Cardiac atrium fibroblast (primary cell): ENCODE data around the gene PSMC5. TPM values are rescaled to one million over a fixed set of nuclear protein-coding genes. Genes with fewer than 3 reads are reported as not detected.

Source experiments
- total RNA-seq: library from RNA; depleted of rRNA; stranded (reverse); fragments of >200 nt; gene quantifications from 2 replicates; pipeline ENCODE4 v1.2.3, GENCODE V29; 2015

Gene PSMC5
- 50.9 and 65.0 TPM in 2 replicates for total RNA-seq

GRCh38 chr17:63827002-63827800 lies at the start of gene PSMC5, which contains the start of gene FTSJ3:
PSMC5 (plus strand) TSS chr17:63827431; CDS start chr17:63827491, 60 bp downstream.
FTSJ3 (minus strand) TSS chr17:63827663; CDS start chr17:63826902, 761 bp downstream.

GRCh38 chr17:63842540-63843386 lies 15.5 kb downstream of the PSMC5 start, which contains the start of gene SMARCD2:
SMARCD2 (minus strand) TSS chr17:63842685; CDS start chr17:63842674, 11 bp downstream.

GRCh38 chr17:63873577-63873976 lies 46.3 kb downstream of the PSMC5 start, which contains the start of gene CSH2:
CSH2 (minus strand) TSS chr17:63873677; CDS start chr17:63873614, 63 bp downstream.

Other genes with a start within 250 kb of the PSMC5 start
- gene TACO1, start 226.5 kb upstream of the PSMC5 start, total RNA-seq, result 11.0 and 13.0 TPM in 2 replicates
- 19.9 and 23.3 TPM in 2 replicates for gene MAP3K3, start 205.0 kb upstream of the PSMC5 start, total RNA-seq
- 9.7 and 27.4 TPM in 2 replicates for gene LIMD2, start 127.3 kb upstream of the PSMC5 start, total RNA-seq
- gene STRADA, start 85.6 kb upstream of the PSMC5 start, total RNA-seq, result 15.9 and 20.9 TPM in 2 replicates
- 31.4 and 45.4 TPM in 2 replicates for gene CCDC47, start 53.8 kb upstream of the PSMC5 start, total RNA-seq
- 23.5 and 37.4 TPM in 2 replicates for gene DDX42, start 53.3 kb upstream of the PSMC5 start, total RNA-seq
- 22.7 and 39.5 TPM in 2 replicates for gene FTSJ3, start 232 bp downstream of the PSMC5 start, total RNA-seq
- gene SMARCD2, start 15.3 kb downstream of the PSMC5 start, total RNA-seq, result 124 and 126 TPM in 2 replicates
- not detected in 2 replicates for gene CSH2, start 46.2 kb downstream of the PSMC5 start, total RNA-seq
- not detected in 2 replicates for gene GH2, start 54.5 kb downstream of the PSMC5 start, total RNA-seq
- not detected in 2 replicates for gene CSH1, start 69.1 kb downstream of the PSMC5 start, total RNA-seq
- gene CSHL1, start 83.8 kb downstream of the PSMC5 start, total RNA-seq, result not detected in 2 replicates
- not detected in 2 replicates for gene GH1, start 91.4 kb downstream of the PSMC5 start, total RNA-seq
- not detected in 2 replicates for gene CD79B, start 104.9 kb downstream of the PSMC5 start, total RNA-seq
- under 0.01 TPM in 1 of 2 replicates, not detected in the other for gene SCN4A, start 145.5 kb downstream of the PSMC5 start, total RNA-seq
- 0.16 and 0.18 TPM in 2 replicates for gene PRR29, start 170.9 kb downstream of the PSMC5 start, total RNA-seq
- 6.9 and 31.8 TPM in 2 replicates for gene ICAM2, start 193.2 kb downstream of the PSMC5 start, total RNA-seq